Heart left ventricle (tissue), 16 donors: ENCODE data around the gene MDM4. TPM values are rescaled to one million over a fixed set of nuclear protein-coding genes. Genes with fewer than 3 reads are reported as not detected.

ENCODE experiments used
- ATAC-seq, 4 donors: fragments of 200-7000 bp; cut with Tn5 transposase; one replicate each; pipeline ENCODE4 v1.9.1; 2020 to 2022; ENCODE audit warnings: moderate library complexity in 4 of 4, mild to moderate bottlenecking in 3 of 4, moderate number of reproducible peaks in 1 of 4
- DNase-seq, 5 donors: peaks; one replicate each; pipeline ENCODE4 v3.0.0-alpha.2; 2020
- H3K27ac ChIP-seq, 12 donors: fragments of 200-600 bp; sonication (generic) in 4 of 12; one replicate each; pipeline versions ENCODE4 v1.5.0 to v1.8.0; 2016 to 2022; ENCODE audit warnings: mild to moderate bottlenecking in 2 of 12
- H3K27me3 ChIP-seq, 9 donors: fragments of 200-600 bp; sonication (generic) in 2 of 9; one replicate each; pipeline versions ENCODE4 v1.5.1 to v1.8.0; 2016 to 2022; ENCODE audit warnings: mild to moderate bottlenecking in 3 of 9
- H3K36me3 ChIP-seq, 9 donors: fragments of 200-600 bp; sonication (generic) in 2 of 9; one replicate each; pipeline versions ENCODE4 v1.5.0 to v1.8.0; 2018 to 2022; ENCODE audit warnings: mild to moderate bottlenecking in 2 of 9
- H3K4me1 ChIP-seq, 12 donors: fragments of 200-600 bp; sonication (generic) in 4 of 12; one replicate each; pipeline versions ENCODE4 v1.5.0 to v1.8.0; 2016 to 2022; ENCODE audit warnings: mild to moderate bottlenecking in 3 of 12
- H3K4me3 ChIP-seq, 12 donors: fragments of 200-600 bp; sonication (generic) in 4 of 12; one replicate each; pipeline versions ENCODE4 v1.5.0 to v1.8.0; 2017 to 2022; ENCODE audit warnings: mild to moderate bottlenecking in 9 of 12, moderate library complexity in 4 of 12
- H3K9me3 ChIP-seq, 12 donors: fragments of 200-600 bp; sonication (generic) in 4 of 12; one replicate each; pipeline versions ENCODE4 v1.5.0 to v1.8.0; 2016 to 2022; ENCODE audit warnings: mild to moderate bottlenecking in 1 of 12
- POLR2A ChIP-seq, 2 donors: fragments of 450-650 bp; IDR thresholded peaks; one replicate each; pipeline ENCODE4 v1.6.1; 2017; ENCODE audit warnings: antibody characterized with exemption in 2 of 2, mild to moderate bottlenecking in 2 of 2, moderate library complexity in 2 of 2
- WGBS, 4 donors: extraction: QIAGEN DNeasy Blood & Tissue Kit in 2 of 4; methylation state at CpG; one replicate each; pipeline versions ENCODE4 v1.1.5 to v1.1.7; 2013 to 2018; 5-methylcytosine and 5-hydroxymethylcytosine counted together
- intact Hi-C, 10 donors: fragments of 100-400 bp; cut with DNase I; formaldehyde crosslinking; loops; one replicate each; pipeline versions ENCODE4 v1.11.1 to v1.14.2; 2022
- polyA plus RNA-seq, 2 donors: library from polyadenylated mRNA; stranded (reverse); fragments of 200-250 nt; gene quantifications; one replicate each; pipeline ENCODE4 v1.2.3, GENCODE V29; 2013
- total RNA-seq, 9 donors: library from RNA; depleted of rRNA in 2 of 9; stranded (reverse); fragments of >200 nt in 2 of 9; fragmentation: NEBNext Ultra II Directional in 3 of 9; extraction: Animal tissue kit (Norgen Biotek cat#: 25700) in 3 of 9; gene quantifications; one replicate each; pipeline versions ENCODE4 v1.1.0 to v1.2.4, GENCODE V29; 2016 to 2023
- TF ChIP-seq, protein P1 (sequence below), 12 donors: fragments of 200-600 bp; sonication (generic) in 4 of 12; IDR thresholded peaks; one replicate each; pipeline versions ENCODE4 v1.5.0 to v1.8.0; 2018 to 2022; ENCODE audit warnings: antibody characterized with exemption in 12 of 12, mild to moderate bottlenecking in 5 of 12
- donor health status: ischemic (EF 13 %, LVEDD 7.1; RV severe dilation, severe dysfunction).
- donor health status: healthy with polysubstance abuse.
- donor health status: DM: no; HTN: yes; CAD: no.
- donor health status: DM: no; HTN: no; CAD: no.
- donor health status: ischemic (EF 25% LVEDD 6.9; RV normal size, moderate dysfunction).
- donor health status: ischemic (EF 25% LVEDD 5.7; RV mildly dilated, moderate dysfunction).
- donor health status: healthy.
- donor health status: DM: yes; HTN: yes; CAD: no.
- donor health status: ischemic (EF 35%, LVEDD 5.7; RV mildly dilated, moderate dysfunction).
- donor health status: nonischemic (EF 11% LVEDD 7.7; RV severe dilation, severe dysfunction).
- donor health status: DM: yes; HTN: yes; CAD: no.
- donor health status: PGD.
- donor health status: ischemic (EF 29% LVEDD 5.4; RV normal size, mild dysfunction).
- donor health status: nonischemic (EF 23%, LVEDD 6.1; RV moderate dilation, normal function).

MDM4 gene
- total and polyA plus RNA-seq, 11 donors = 5.7 to 48.7 (median 31.6) TPM

- DNase-seq (peak; percentile 72 to 84 (median 76)), ATAC-seq (peak; percentile 40 to 73 (median 68))
- intact Hi-C loops = loop anchor here in 2 of 10 donors (2.0 kb wide), 2 partner anchors 15 to 47 kb away; no protein-coding TSS in a partner anchor
- Histone ChIP-seq H3K36me3 (peaks cover 0 to 14% (median 0%) of the 10 kb centered on the region in 9 donors), H3K27ac (peak overlapping the region; percentile 67 to 98 (median 90)), H3K27me3 (no peaks in the 10 kb centered on the region), H3K4me1 (peaks cover 3 to 49% (median 29%) of the 10 kb centered on the region in 12 donors), H3K4me3 (peak overlapping the region; percentile 59 to 86 (median 75)), H3K9me3 (no peaks in the 10 kb centered on the region)
- 10 to 14% (median 12%) methylated on average over 15 of the region's 15 CpGs for WGBS, 4 donors
- TF ChIP-seq POLR2A (IDR thresholded peaks at IDR 0.05) = no peak
- TF ChIP-seq, protein P1, sequence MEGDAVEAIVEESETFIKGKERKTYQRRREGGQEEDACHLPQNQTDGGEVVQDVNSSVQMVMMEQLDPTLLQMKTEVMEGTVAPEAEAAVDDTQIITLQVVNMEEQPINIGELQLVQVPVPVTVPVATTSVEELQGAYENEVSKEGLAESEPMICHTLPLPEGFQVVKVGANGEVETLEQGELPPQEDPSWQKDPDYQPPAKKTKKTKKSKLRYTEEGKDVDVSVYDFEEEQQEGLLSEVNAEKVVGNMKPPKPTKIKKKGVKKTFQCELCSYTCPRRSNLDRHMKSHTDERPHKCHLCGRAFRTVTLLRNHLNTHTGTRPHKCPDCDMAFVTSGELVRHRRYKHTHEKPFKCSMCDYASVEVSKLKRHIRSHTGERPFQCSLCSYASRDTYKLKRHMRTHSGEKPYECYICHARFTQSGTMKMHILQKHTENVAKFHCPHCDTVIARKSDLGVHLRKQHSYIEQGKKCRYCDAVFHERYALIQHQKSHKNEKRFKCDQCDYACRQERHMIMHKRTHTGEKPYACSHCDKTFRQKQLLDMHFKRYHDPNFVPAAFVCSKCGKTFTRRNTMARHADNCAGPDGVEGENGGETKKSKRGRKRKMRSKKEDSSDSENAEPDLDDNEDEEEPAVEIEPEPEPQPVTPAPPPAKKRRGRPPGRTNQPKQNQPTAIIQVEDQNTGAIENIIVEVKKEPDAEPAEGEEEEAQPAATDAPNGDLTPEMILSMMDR (IDR thresholded peaks at IDR 0.05) = no peak
Measured at GRCh38 chr1:204493145-204493983, 22.8 kb upstream of the MDM4 start.

- Histone ChIP-seq H3K27me3 (no peaks in the 10 kb centered on the region), H3K9me3 (no peaks in the 10 kb centered on the region), H3K4me3 (peak overlapping the region; percentile 59 to 86 (median 75)), H3K36me3 (peaks cover 0 to 12% (median 0%) of the 10 kb centered on the region in 9 donors), H3K4me1 (peaks cover 3 to 46% (median 31%) of the 10 kb centered on the region in 12 donors), H3K27ac (peak overlapping the region; percentile 67 to 98 (median 90))
- intact Hi-C loops = loop anchor here in 8 of 10 donors (1.0 to 2.0 kb wide), 5 partner anchors 15 to 63 kb away; no protein-coding TSS in a partner anchor
- TF ChIP-seq, protein P1 (IDR thresholded peaks at IDR 0.05) = no peak
- no peak for TF ChIP-seq POLR2A (IDR thresholded peaks at IDR 0.05)
- WGBS, 4 donors = 0 to 1% (median 0%) methylated on average over 4 to 14 of the region's 14 CpGs
- ATAC-seq (peak; percentile 25 to 71 (median 66)), DNase-seq (peak; percentile 61 to 75 (median 70))
Measured at GRCh38 chr1:204493984-204494280, 22.3 kb upstream of the MDM4 start.

DNA sequence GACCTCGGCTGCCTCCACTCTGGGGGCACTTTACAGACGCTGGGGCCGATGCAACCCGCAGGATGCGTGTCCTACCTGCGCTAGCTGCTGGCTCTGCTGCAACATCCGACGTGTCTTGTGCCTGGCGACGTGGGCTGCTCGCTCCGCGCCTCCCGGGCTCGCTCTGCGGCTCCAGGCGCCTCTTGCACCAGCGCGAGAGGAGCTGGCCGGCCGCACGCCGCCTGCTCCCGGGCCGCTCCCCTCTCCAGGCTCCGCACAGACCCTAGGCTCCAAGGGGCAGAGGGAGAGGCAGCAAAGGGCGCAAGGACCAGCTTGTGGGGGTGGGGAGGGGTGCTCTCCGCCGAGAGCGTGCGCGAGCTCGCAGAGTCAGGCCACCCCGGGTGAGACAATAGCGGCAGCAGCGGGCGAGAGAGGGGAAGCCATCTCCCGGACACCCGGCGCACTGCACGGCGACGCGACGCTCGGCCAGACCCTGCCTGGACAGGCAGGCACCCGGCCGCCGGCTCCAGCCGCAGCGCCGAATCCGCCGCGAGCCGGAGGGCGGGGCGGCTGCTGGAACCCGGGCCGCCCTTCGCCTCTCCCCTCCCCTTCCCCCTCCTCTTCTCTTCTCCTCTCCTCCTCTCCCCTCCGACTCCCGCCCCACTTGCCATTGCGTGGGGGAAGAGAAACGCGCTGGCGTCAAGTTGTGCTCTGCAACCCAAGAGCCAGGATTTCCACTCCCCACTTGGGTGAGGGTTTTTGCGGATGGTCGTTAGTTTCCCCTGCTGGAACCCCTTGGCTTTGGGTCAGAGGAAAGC lies 21.7 kb upstream of the MDM4 start, which contains the start of gene PIK3C2B:
PIK3C2B (minus strand) TSS at position 525 of the 797 bp plus-strand sequence. CDS start 25,003 bp downstream, outside the sequence.
- peaks cover 0 to 8% (median 0%) of the 10 kb centered on the region in 9 donors for H3K36me3 ChIP-seq
- peaks cover 3 to 46% (median 30%) of the 10 kb centered on the region in 12 donors for H3K4me1 ChIP-seq
- peak in 1 of 2 donors; percentile 65 for TF ChIP-seq POLR2A (IDR thresholded peaks at IDR 0.05)
- TF ChIP-seq, protein P1 (IDR thresholded peaks at IDR 0.05) = peak; percentile 36 to 78 (median 65)
- DNase-seq = peak; percentile 87 to 93 (median 89)
- WGBS, 4 donors = 0 to 1% (median 1%) methylated on average over 51 to 69 of the region's 69 CpGs
- no peaks in the 10 kb centered on the region for H3K9me3 ChIP-seq
- H3K27ac ChIP-seq = peak within 1 kb of the TSS; percentile 67 to 98 (median 90)
- H3K27me3 ChIP-seq = no peaks in the 10 kb centered on the region
- intact Hi-C loops = loop anchor here in 6 of 10 donors (1.0 to 2.0 kb wide), 4 partner anchors 28 to 64 kb away; no protein-coding TSS in a partner anchor
- ATAC-seq = peak; percentile 90 to 96 (median 94)
- peak within 1 kb of the TSS; percentile 59 to 86 (median 75) for H3K4me3 ChIP-seq
